Liver (tissue), 9 donors: Measurements from ENCODE around the gene VPS35L. TPM values are rescaled to one million over a fixed set of nuclear protein-coding genes. Genes with fewer than 3 reads are reported as not detected.

Source experiments
- DNase-seq: peaks from one replicate; pipeline ENCODE4 v3.0.0-alpha.2; 2017; ENCODE audit warnings: low spot score
- H3K27ac ChIP-seq, 2 donors: one replicate each; pipeline ENCODE4 v1.7.0; 2013; ENCODE audit warnings: inconsistent platforms in 2 of 2, low read length in 2 of 2, control low read depth in 1 of 2, low read depth in 1 of 2, mild to moderate bottlenecking in 1 of 2
- H3K27me3 ChIP-seq, 4 donors: one replicate each; pipeline versions ENCODE4 v1.6.1 to v1.7.0; 2013; ENCODE audit warnings: low read length in 3 of 4, inconsistent platforms in 1 of 4, mild to moderate bottlenecking in 1 of 4, moderate library complexity in 1 of 4; ENCODE audit not compliant: control insufficient read depth in 4 of 4, insufficient read depth in 4 of 4
- H3K36me3 ChIP-seq, 4 donors: one replicate each; pipeline versions ENCODE4 v1.6.1 to v1.7.0; 2013; ENCODE audit warnings: low read length in 3 of 4, mild to moderate bottlenecking in 3 of 4, low read depth in 1 of 4, moderate library complexity in 1 of 4; ENCODE audit not compliant: control insufficient read depth in 4 of 4, insufficient read depth in 3 of 4
- H3K4me1 ChIP-seq, 4 donors: one replicate each; pipeline versions ENCODE4 v1.6.1 to v1.7.0; 2013; ENCODE audit warnings: low read length in 3 of 4, mild to moderate bottlenecking in 3 of 4, moderate library complexity in 1 of 4; ENCODE audit not compliant: control insufficient read depth in 4 of 4, insufficient read depth in 4 of 4
- H3K4me3 ChIP-seq, 3 donors: one replicate each; pipeline versions ENCODE4 v1.6.1 to v1.7.0; 2013; ENCODE audit warnings: low read length in 3 of 3, control low read depth in 1 of 3, low read depth in 1 of 3, mild to moderate bottlenecking in 1 of 3
- H3K9ac ChIP-seq, 2 donors: one replicate each; pipeline ENCODE4 v1.7.0; 2013; ENCODE audit warnings: low read length in 2 of 2, mild to moderate bottlenecking in 2 of 2, moderate library complexity in 2 of 2, control low read depth in 1 of 2, low read depth in 1 of 2
- H3K9me3 ChIP-seq, 4 donors: one replicate each; pipeline versions ENCODE4 v1.6.1 to v1.7.0; 2013; ENCODE audit warnings: low read length in 3 of 4; ENCODE audit not compliant: control insufficient read depth in 4 of 4
- ATF3 ChIP-seq: IDR thresholded peaks from 2 replicates; pipeline ENCODE4 v1.6.1; 2016; ENCODE audit warnings: antibody characterized with exemption
- CTCF ChIP-seq: fragments of 150-350 bp; IDR thresholded peaks from 2 replicates; pipeline ENCODE4 v1.5.1; 2017; ENCODE audit warnings: improper control_type of control experiment, low read depth, low read length; ENCODE audit not compliant: missing input control
- EGR1 ChIP-seq, 2 donors: IDR thresholded peaks; 2 replicates each; pipeline ENCODE4 v1.6.1; 2016 to 2018; ENCODE audit warnings: antibody characterized with exemption in 2 of 2, low read depth in 2 of 2
- FOXA1 ChIP-seq: IDR thresholded peaks from 2 replicates; pipeline ENCODE4 v1.6.1; 2016; ENCODE audit warnings: antibody characterized with exemption
- FOXA2 ChIP-seq: IDR thresholded peaks from 2 replicates; pipeline ENCODE4 v1.6.1; 2016; ENCODE audit warnings: antibody characterized with exemption
- GABPA ChIP-seq, 2 donors: IDR thresholded peaks in 1 of 2; conservative IDR thresholded peaks in 1 of 2; 2 replicates each; pipeline ENCODE4 v1.6.1; 2016; ENCODE audit warnings: antibody characterized with exemption in 2 of 2, mild to moderate bottlenecking in 1 of 2, moderate library complexity in 1 of 2
- HNF4A ChIP-seq, 2 donors: conservative IDR thresholded peaks; 2 replicates each; pipeline ENCODE4 v1.6.1; 2016; ENCODE audit warnings: antibody characterized with exemption in 2 of 2, mild to moderate bottlenecking in 2 of 2
- HNF4G ChIP-seq: IDR thresholded peaks from 2 replicates; pipeline ENCODE4 v1.6.1; 2016; ENCODE audit warnings: antibody characterized with exemption
- JUND ChIP-seq, 2 donors: IDR thresholded peaks; 2 replicates each; pipeline ENCODE4 v1.6.1; 2016; ENCODE audit warnings: antibody characterized with exemption in 2 of 2
- MAX ChIP-seq: IDR thresholded peaks from 2 replicates; pipeline ENCODE4 v1.6.1; 2016; ENCODE audit warnings: antibody characterized with exemption
- NR2F2 ChIP-seq: IDR thresholded peaks from 2 replicates; pipeline ENCODE4 v1.6.1; 2016; ENCODE audit warnings: antibody characterized with exemption
- RAD21 ChIP-seq, 2 donors: IDR thresholded peaks; 2 replicates each; pipeline ENCODE4 v1.6.1; 2016; ENCODE audit warnings: antibody characterized with exemption in 2 of 2, mild to moderate bottlenecking in 2 of 2
- REST ChIP-seq: IDR thresholded peaks from 2 replicates; pipeline ENCODE4 v1.6.1; 2016; ENCODE audit warnings: antibody characterized with exemption, mild to moderate bottlenecking
- RXRA ChIP-seq, 2 donors: IDR thresholded peaks; 2 replicates each; pipeline ENCODE4 v1.6.1; 2017 to 2018; ENCODE audit warnings: antibody characterized with exemption in 2 of 2, mild to moderate bottlenecking in 1 of 2
- SP1 ChIP-seq: IDR thresholded peaks from 2 replicates; pipeline ENCODE4 v1.6.1; 2018; ENCODE audit warnings: antibody characterized with exemption, mild to moderate bottlenecking
- TAF1 ChIP-seq: conservative IDR thresholded peaks from 2 replicates; pipeline ENCODE4 v1.6.1; 2016; ENCODE audit warnings: antibody characterized with exemption, mild to moderate bottlenecking
- YY1 ChIP-seq: IDR thresholded peaks from 2 replicates; pipeline ENCODE4 v1.6.1; 2016; ENCODE audit warnings: antibody characterized with exemption, mild to moderate bottlenecking
- ZBTB33 ChIP-seq: IDR thresholded peaks from 2 replicates; pipeline ENCODE4 v1.6.1; 2016; ENCODE audit warnings: antibody characterized with exemption
- WGBS: extraction: QIAGEN DNeasy Blood & Tissue Kit; methylation state at CpG from one replicate; pipeline ENCODE4 v1.1.7; 2013; 5-methylcytosine and 5-hydroxymethylcytosine counted together
- polyA plus RNA-seq, 2 donors: library from polyadenylated mRNA; stranded (reverse) in 1 of 2; unstranded in 1 of 2; fragments of 200-250 nt in 1 of 2; fragments of >200 nt in 1 of 2; fragmentation: Nextera tagmentation in 1 of 2; extraction: Ambion mirVana in 1 of 2; gene quantifications; one replicate each; pipeline versions ENCODE4 v1.2.1 to v1.2.3, GENCODE V29; 2013 to 2015
- total RNA-seq, 2 donors: library from RNA; depleted of rRNA; stranded (reverse); fragments of >200 nt; gene quantifications; one replicate each; pipeline ENCODE4 v1.2.3, GENCODE V29; 2014
- donor health status: healthy.
- donor health status: healthy.
- donor health status: healthy.
- donor health status: healthy.
- donor health status: healthy.

Gene VPS35L
- total and polyA plus RNA-seq, 4 donors = 10.5 to 18.2 (median 15.1) TPM

GRCh38 chr16:19712418-19713058 is 157.0 kb downstream of the VPS35L start:
- DNase-seq = no peak
- WGBS = 96% methylated on average over 11 of the region's 11 CpGs
- peaks cover 0 to 20% (median 7%) of the 10 kb centered on the region in 4 donors for H3K36me3 ChIP-seq
- H3K4me1 ChIP-seq = peaks cover 0 to 13% (median 8%) of the 10 kb centered on the region in 4 donors
- no peak overlapping the region for H3K9ac ChIP-seq
- no peak overlapping the region for H3K4me3 ChIP-seq
- H3K27ac ChIP-seq = no peak overlapping the region
- no peaks in the 10 kb centered on the region for H3K9me3 ChIP-seq
- no peaks in the 10 kb centered on the region for H3K27me3 ChIP-seq
- TF ChIP-seq HNF4G (no peak), REST (no peak), ZBTB33 (no peak), CTCF (no peak), EGR1 (IDR thresholded peaks at IDR 0.05; ENCODE audit: low read depth in 2 of 2) (no peak), YY1 (no peak), SP1 (no peak), GABPA (IDR thresholded peaks at IDR 0.05 in 1 of 2, conservative IDR thresholded peaks at IDR 0.05 in 1 of 2) (no peak), RXRA (IDR thresholded peaks at IDR 0.05) (no peak), FOXA1 (no peak), ATF3 (no peak)

- WGBS = 93% methylated on average over 6 of the region's 6 CpGs
- H3K36me3 ChIP-seq = peaks cover 0 to 20% (median 7%) of the 10 kb centered on the region in 4 donors
- no peak for DNase-seq
- no peaks in the 10 kb centered on the region for H3K27me3 ChIP-seq
- peaks cover 0 to 14% (median 10%) of the 10 kb centered on the region in 4 donors for H3K4me1 ChIP-seq
- H3K9me3 ChIP-seq = no peaks in the 10 kb centered on the region
- no peak overlapping the region for H3K27ac ChIP-seq
- no peak overlapping the region for H3K4me3 ChIP-seq
- H3K9ac ChIP-seq = no peak overlapping the region
- no peak for TF ChIP-seq MAX
- TF ChIP-seq HNF4G = no peak
- no peak for TF ChIP-seq ATF3
- TF ChIP-seq FOXA1 = no peak
- no peak for TF ChIP-seq ZBTB33
- TF ChIP-seq HNF4A (conservative IDR thresholded peaks at IDR 0.05) = no peak
- TF ChIP-seq RAD21 (IDR thresholded peaks at IDR 0.05) = no peak
- no peak for TF ChIP-seq SP1
- TF ChIP-seq JUND (IDR thresholded peaks at IDR 0.05) = no peak
- TF ChIP-seq RXRA (IDR thresholded peaks at IDR 0.05) = no peak
- TF ChIP-seq YY1 = no peak
- no peak for TF ChIP-seq NR2F2
- no peak for TF ChIP-seq TAF1
- TF ChIP-seq FOXA2 = no peak
- no peak for TF ChIP-seq CTCF
- TF ChIP-seq GABPA (IDR thresholded peaks at IDR 0.05 in 1 of 2, conservative IDR thresholded peaks at IDR 0.05 in 1 of 2) = no peak
These were observed 158.2 kb downstream of the VPS35L start for GRCh38 chr16:19713697-19714096.
